GM19023 (cell line): ENCODE measurements around the gene TXNDC11.
"Not testable (repeated sequence)": the region's sequence is repeated elsewhere in the genome, so short reads cannot be mapped to it uniquely, and the experiment has no call there.

ENCODE experiments used
- ATAC-seq: cut with Tn5 transposase; IDR thresholded peaks from one replicate; pipeline ENCODE4 v1.9.1; 2021; ENCODE audit warnings: mild to moderate bottlenecking, moderate library complexity; ENCODE audit not compliant: unreplicated experiment

TXNDC11 gene

DNA sequence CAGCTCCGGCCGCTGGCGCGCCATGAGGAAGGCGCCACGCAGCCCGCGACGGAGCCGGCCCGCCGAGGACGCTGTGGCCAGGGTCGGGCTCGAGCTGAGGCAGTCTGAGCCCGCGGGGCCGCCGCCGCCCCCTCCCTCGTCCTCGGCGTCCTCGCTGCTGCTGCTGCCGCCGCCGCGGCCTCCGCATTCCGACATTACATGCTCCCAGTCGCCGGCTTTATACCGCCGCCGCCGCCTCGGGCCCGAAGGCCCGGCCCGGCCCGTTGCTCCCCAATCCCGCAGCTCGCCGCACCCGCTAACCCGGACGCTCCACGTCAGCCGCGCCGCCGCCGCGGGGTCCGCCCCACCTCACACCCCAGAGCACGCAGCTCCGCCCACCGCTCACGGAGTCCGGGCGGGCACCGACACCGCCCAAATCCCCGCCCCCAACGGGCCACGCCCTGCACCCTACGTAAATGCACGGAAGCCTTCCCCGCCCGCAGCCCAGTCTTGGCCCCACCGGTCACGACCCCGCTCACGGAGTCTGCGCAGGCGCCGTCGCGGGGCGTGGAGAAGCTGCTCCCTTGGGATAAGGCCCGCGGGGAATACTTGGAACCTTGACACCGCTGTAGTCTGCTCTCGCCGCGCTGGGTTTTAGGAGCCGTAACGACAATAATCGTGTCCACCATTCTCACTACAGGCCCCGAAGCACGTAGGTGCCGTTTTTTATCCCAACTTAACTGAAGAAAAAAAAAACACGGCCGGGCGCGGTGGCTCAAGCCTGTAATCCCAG lies at the start of gene TXNDC11:
Gene TXNDC11 (minus strand): TSS at position 322 of the 772 bp plus-strand sequence. CDS start 127 bp downstream, at position 195.
- peak; percentile 87 for ATAC-seq

- ATAC-seq: no peak
Measured at GRCh38 chr16:11791144-11791828, 48.6 kb upstream of the TXNDC11 start.

DNA sequence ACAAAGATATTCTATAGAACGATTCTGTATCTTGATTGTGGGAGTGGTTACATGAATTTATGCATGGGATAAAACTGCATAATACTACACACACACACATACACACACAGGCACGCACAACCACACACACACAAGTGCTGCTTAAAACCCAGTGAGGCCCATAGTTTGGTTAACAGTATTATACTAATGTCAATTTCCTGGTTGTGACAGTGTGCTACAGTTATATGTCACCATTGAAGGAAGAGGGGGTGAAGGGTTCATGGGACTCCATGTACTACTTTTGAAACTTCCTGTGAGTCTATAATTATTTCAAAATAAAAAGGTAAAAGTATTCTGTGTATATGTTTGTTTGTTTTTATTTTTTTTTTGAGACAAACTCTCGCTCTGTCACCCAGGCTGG lies 46.3 kb upstream of the TXNDC11 start:
- ATAC-seq: no peak

GRCh38 chr16:11784980-11785599 lies 42.4 kb upstream of the TXNDC11 start:
- not testable (repeated sequence) for ATAC-seq

- ATAC-seq: not testable (repeated sequence)
Measured at GRCh38 chr16:11784381-11784780, 41.7 kb upstream of the TXNDC11 start.

- no peak for ATAC-seq
Measured at GRCh38 chr16:11784038-11784369, 41.3 kb upstream of the TXNDC11 start.

- peak; percentile 59 for ATAC-seq
Measured at GRCh38 chr16:11783319-11784037, 40.8 kb upstream of the TXNDC11 start.

DNA sequence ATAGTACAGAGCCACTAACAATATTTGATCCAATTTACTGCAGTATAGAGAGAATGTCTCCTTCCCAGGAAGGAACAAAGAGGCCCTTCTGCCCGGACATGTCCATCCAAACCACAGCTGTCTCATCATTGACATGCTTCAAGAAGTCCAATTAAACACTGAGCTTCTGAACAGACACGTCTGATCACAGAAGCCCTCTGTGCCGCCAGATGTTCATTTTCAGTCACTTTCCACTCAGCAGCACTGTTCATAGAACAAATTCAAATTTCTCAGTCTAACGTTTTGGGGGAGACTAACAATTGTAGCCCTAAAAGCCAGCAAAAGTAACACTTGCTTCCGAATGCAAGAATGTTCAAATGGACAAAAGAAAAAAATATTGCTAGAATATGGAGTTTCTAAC lies 39.1 kb upstream of the TXNDC11 start:
- ATAC-seq: no peak

GRCh38 chr16:11780991-11781680 lies 38.5 kb upstream of the TXNDC11 start:
- ATAC-seq: no peak

DNA sequence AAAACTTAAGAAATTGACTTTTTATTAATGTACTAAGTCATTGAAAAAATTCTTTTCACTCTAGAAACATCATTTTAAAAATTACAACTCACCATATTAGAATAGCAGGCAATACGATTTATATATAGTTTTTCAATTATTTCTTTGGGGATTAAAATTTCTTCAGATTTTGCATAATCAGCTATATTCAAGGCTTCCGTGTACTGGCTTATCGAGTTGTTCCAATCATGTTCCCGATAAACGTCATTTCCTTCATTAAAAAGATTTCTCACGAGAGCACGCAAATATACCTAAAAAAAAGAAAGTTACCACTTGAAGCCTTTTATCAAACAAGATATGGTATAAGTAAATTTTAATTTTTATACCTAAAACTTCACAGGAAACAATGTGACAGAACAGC lies 36.4 kb upstream of the TXNDC11 start:
- no peak for ATAC-seq

- ATAC-seq: no peak
Measured at GRCh38 chr16:11774065-11774626, 31.5 kb upstream of the TXNDC11 start.

DNA sequence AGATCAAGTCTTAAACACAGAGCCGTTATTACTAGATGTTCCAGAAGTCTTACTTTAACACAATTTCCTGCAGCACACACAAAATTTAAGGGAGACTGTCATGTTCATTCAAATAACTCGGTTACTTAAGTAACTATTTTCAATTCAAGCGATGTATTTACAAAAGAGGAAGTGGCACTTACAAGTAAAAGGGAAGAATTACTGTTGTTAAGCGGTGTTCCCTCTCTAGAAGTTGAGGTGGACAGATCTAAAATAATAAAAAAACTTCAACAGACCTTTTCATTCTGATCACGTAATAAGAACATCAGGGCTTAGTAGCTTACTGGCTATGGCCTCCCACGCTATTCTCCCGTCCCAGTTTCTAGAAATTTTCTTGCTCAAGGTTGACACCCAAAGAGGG lies 26.2 kb upstream of the TXNDC11 start:
- no peak for ATAC-seq

- ATAC-seq: no peak
Measured at GRCh38 chr16:11762431-11762830, 19.8 kb upstream of the TXNDC11 start.

- no peak for ATAC-seq
Measured at GRCh38 chr16:11759997-11760396, 17.3 kb upstream of the TXNDC11 start.

DNA sequence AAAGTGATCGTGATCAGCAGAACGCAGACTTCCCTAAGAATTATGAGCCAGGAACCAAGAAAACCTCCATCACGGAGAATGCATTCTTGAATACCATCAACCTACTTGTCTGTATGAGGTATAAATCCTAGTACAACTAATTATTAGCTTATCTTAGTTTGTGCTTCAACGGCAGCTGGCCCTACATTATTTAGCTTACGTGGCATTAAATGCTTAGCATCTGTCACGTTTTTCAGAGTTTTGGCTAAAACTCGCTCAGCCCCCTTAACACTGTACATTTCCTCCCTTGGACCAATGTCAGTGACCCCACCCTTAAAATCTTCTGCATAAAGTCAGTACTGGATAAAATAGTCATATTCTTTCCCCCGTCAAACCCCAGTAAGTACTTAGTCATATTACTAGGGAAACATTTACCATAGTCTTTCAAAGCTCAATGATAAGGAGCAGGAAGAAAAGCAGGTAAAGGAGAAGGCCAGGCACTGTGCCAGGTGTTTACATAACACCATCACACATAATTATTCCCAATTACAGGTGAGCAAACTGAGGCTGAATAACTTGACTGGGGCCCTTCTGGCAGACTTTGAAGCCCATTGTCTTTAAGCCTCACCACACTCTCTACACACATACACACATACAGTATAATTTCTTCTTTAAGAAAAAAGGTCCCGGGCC lies 16.6 kb upstream of the TXNDC11 start:
- ATAC-seq: no peak

- ATAC-seq: no peak
Measured at GRCh38 chr16:11757671-11758545, 15.3 kb upstream of the TXNDC11 start.

DNA sequence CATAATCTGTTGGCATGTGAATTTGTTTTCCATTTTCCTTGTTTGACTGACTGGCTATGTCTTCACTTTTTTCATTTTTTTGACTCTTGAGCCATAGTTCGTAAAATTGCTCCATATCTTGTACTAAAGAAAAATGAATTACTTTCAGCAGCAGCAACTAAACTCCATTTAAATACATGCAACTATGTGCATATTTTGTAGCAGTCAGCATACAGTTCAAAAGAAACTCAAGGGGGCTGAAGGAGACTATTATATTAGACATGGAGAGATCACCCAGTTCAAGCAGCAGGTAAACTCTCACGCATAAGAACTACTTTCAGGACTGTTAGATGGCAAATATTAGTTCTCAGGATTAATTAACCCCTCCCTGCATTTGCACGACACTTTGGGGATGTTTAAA lies 13.6 kb upstream of the TXNDC11 start:
- ATAC-seq: no peak

GRCh38 chr16:11755022-11755760 lies 12.5 kb upstream of the TXNDC11 start:
- ATAC-seq: no peak
